GM12878 (cell line): ENCODE data around the gene ZNF823. TPM values are rescaled to one million over a fixed set of nuclear protein-coding genes. Genes with fewer than 3 reads are reported as not detected.

Experiments
- ATAC-seq: fragments of 200-7000 bp; cut with Tn5 transposase; 3 replicates; pipeline ENCODE4 v1.9.1; 2020; ENCODE audit warnings: mild to moderate bottlenecking, moderate library complexity
- BruUV-seq: library from RNA; stranded (reverse); fragments of 400-500 nt; replicated peaks from 2 replicates; lab custom pipeline; 2021; lab: Mats Ljungman, UMichigan
- CTCF ChIA-PET: fragments of 300-600 bp; sonication (Branson Sonifier 250); formaldehyde crosslinking; extraction: SDS; loops from one replicate; lab custom pipeline; 2021; ENCODE audit warnings: inconsistent platforms; lab: Yijun Ruan, JAX
- POLR2A ChIA-PET: fragments of 350-600 bp; formaldehyde crosslinking; extraction: SDS; loops from one replicate; lab custom pipeline; 2021; ENCODE audit warnings: inconsistent platforms; lab: Charles Lee
- RAD21 ChIA-PET: fragments of 300-600 bp; sonication (Branson Sonifier 250); formaldehyde crosslinking; loops from one replicate; lab custom pipeline; 2023; ENCODE audit warnings: antibody characterized with exemption; ENCODE audit not compliant: unreplicated experiment; lab: Charles Lee
- SMC1A ChIA-PET: fragments of 300-600 bp; sonication (Branson Sonifier 250); formaldehyde crosslinking; loops from one replicate; lab custom pipeline; 2023; ENCODE audit not compliant: unreplicated experiment, uncharacterized antibody; lab: Charles Lee
- DNase-seq: peaks from one replicate; pipeline ENCODE4 v3.0.0-alpha.2; 2011; ENCODE audit warnings: low read depth, low spot score
- FAIRE-seq: peaks from 3 replicates; lab custom pipeline; 2011; peaks lifted over from hg19 to GRCh38; lab: Jason Lieb, UNC
- H2AFZ ChIP-seq: 2 replicates; pipeline ENCODE4 v1.6.0; 2011; ENCODE audit warnings: low read depth, low read length, control low read depth; ENCODE audit not compliant: control insufficient read depth
- H3K27ac ChIP-seq: 2 replicates; pipeline ENCODE4 v1.5.1; 2011; ENCODE audit warnings: control low read depth; ENCODE audit not compliant: control insufficient read depth, insufficient read depth
- H3K27me3 ChIP-seq, 2 experiments: replicated peaks in 1 of 2; 2 replicates each; pipeline versions ENCODE4 v1.6.0 to v1.6.1; 2011; ENCODE audit warnings: low read length in 1 of 2; ENCODE audit not compliant: control insufficient read depth in 2 of 2, insufficient read depth in 2 of 2
- H3K36me3 ChIP-seq, 2 experiments: 2 replicates each; pipeline ENCODE4 v1.5.1; 2011; ENCODE audit warnings: low read length in 1 of 2; ENCODE audit not compliant: control insufficient read depth in 2 of 2, insufficient read depth in 2 of 2
- H3K4me1 ChIP-seq: 2 replicates; pipeline ENCODE4 v1.6.1; 2011; ENCODE audit warnings: mild to moderate bottlenecking, low read length, moderate library complexity, mixed read lengths; ENCODE audit not compliant: control insufficient read depth, insufficient read depth
- H3K4me2 ChIP-seq: 2 replicates; pipeline ENCODE4 v1.6.0; 2011; ENCODE audit warnings: control low read depth; ENCODE audit not compliant: control insufficient read depth, insufficient read depth
- H3K4me3 ChIP-seq: fragments of 200-600 bp; sonication (generic); 2 replicates; pipeline ENCODE4 v1.5.1; 2016
- H3K79me2 ChIP-seq: 2 replicates; pipeline ENCODE4 v1.6.0; 2011; ENCODE audit warnings: low read length; ENCODE audit not compliant: control insufficient read depth, insufficient read depth
- H3K9ac ChIP-seq: 2 replicates; pipeline ENCODE4 v1.8.0; 2011; ENCODE audit warnings: low read length, control low read depth, mixed read lengths; ENCODE audit not compliant: control insufficient read depth, insufficient read depth
- H3K9me3 ChIP-seq: replicated peaks from 3 replicates; pipeline ENCODE4 v1.5.1; 2011; ENCODE audit warnings: mild to moderate bottlenecking, low read length; ENCODE audit not compliant: control insufficient read depth, insufficient read depth
- H4K20me1 ChIP-seq: 2 replicates; pipeline ENCODE4 v1.6.0; 2011; ENCODE audit not compliant: control insufficient read depth, insufficient read depth
- BACH1 ChIP-seq: fragments of 450-650 bp; IDR thresholded peaks from 2 replicates; pipeline ENCODE4 v1.6.1; 2017; ENCODE audit warnings: mild to moderate bottlenecking, borderline replicate concordance
- BCL11A ChIP-seq: IDR thresholded peaks from 2 replicates; pipeline ENCODE4 v1.6.1; 2011; ENCODE audit warnings: low read depth, low read length
- BHLHE40 ChIP-seq, 2 experiments: fragments of 450-650 bp in 1 of 2; IDR thresholded peaks; 2 replicates each; pipeline ENCODE4 v1.6.1; 2011 to 2017; ENCODE audit warnings: low read depth in 2 of 2, borderline replicate concordance in 1 of 2, improper control_type of control experiment in 1 of 2, low read length in 1 of 2, mild to moderate bottlenecking in 1 of 2
- GATAD2B ChIP-seq: fragments of 450-650 bp; conservative IDR thresholded peaks from 2 replicates; pipeline ENCODE4 v1.6.1; 2017; ENCODE audit warnings: low read depth, mild to moderate bottlenecking, moderate library complexity
- IKZF2 ChIP-seq, 2 experiments: fragments of 450-650 bp; IDR thresholded peaks; 2 replicates each; pipeline ENCODE4 v1.6.1; 2017; ENCODE audit warnings: mild to moderate bottlenecking in 2 of 2, moderate library complexity in 2 of 2
- LARP7 ChIP-seq: fragments of 450-650 bp; IDR thresholded peaks from 2 replicates; pipeline ENCODE4 v1.6.1; 2017; ENCODE audit warnings: mild to moderate bottlenecking
- MEF2B ChIP-seq: fragments of 450-650 bp; IDR thresholded peaks from 2 replicates; pipeline ENCODE4 v1.6.1; 2018; ENCODE audit warnings: mild to moderate bottlenecking, moderate library complexity; ENCODE audit not compliant: partially characterized antibody, poor library complexity, severe bottlenecking
- MTA2 ChIP-seq: fragments of 450-650 bp; IDR thresholded peaks from 2 replicates; pipeline ENCODE4 v1.6.1; 2016; ENCODE audit warnings: low read depth, mild to moderate bottlenecking, moderate library complexity
- MXI1 ChIP-seq: fragments of 150-350 bp; IDR thresholded peaks from 2 replicates; pipeline ENCODE4 v1.6.1; 2011; ENCODE audit warnings: low read depth, mild to moderate bottlenecking, inconsistent platforms, low read length, improper control_type of control experiment
- NR2C1 ChIP-seq: fragments of 450-650 bp; IDR thresholded peaks from 2 replicates; pipeline ENCODE4 v1.6.1; 2017; ENCODE audit warnings: antibody characterized with exemption, mild to moderate bottlenecking, moderate library complexity
- POLR2A ChIP-seq: IDR thresholded peaks from 2 replicates; pipeline ENCODE4 v1.6.1; 2011; ENCODE audit warnings: low read depth, mild to moderate bottlenecking, low read length
- POU2F2 ChIP-seq: IDR thresholded peaks from 3 replicates; pipeline ENCODE4 v1.6.1; 2011; ENCODE audit warnings: low read depth, mild to moderate bottlenecking, low read length, borderline replicate concordance
- SMARCA5 ChIP-seq: fragments of 450-650 bp; IDR thresholded peaks from 2 replicates; pipeline ENCODE4 v1.6.1; 2017; ENCODE audit warnings: mild to moderate bottlenecking
- SPI1 ChIP-seq: IDR thresholded peaks from 2 replicates; pipeline ENCODE4 v1.6.1; 2011; ENCODE audit warnings: low read depth, mild to moderate bottlenecking, low read length, moderate library complexity, borderline replicate concordance; ENCODE audit not compliant: insufficient read depth
- ZNF687 ChIP-seq: fragments of 450-650 bp; IDR thresholded peaks from 2 replicates; pipeline ENCODE4 v1.6.1; 2017; ENCODE audit warnings: mild to moderate bottlenecking, moderate library complexity
- WGBS: methylation state at CpG from one replicate; pipeline ENCODE4 v1.1.6; 2016; ENCODE audit warnings: low lambda C conversion rate; ENCODE audit not compliant: insufficient replicate concordance, insufficient coverage; ENCODE audit errors: missing lambda C conversion rate; 5-methylcytosine and 5-hydroxymethylcytosine counted together
- in situ Hi-C: fragments of 300-500 bp; cut with MboI; formaldehyde crosslinking; loops from 9 replicates; pipeline ENCODE4 v1.14.3; 2018; ENCODE audit warnings: mixed read lengths
- intact Hi-C: fragments of 100-400 bp; cut with micrococcal nuclease; formaldehyde crosslinking; loops from one replicate; pipeline ENCODE4 v1.14.2; 2022; ENCODE audit not compliant: unreplicated experiment
- polyA plus RNA-seq, 11 experiments: library from polyadenylated mRNA; depleted of rRNA in 4 of 11; unstranded in 6 of 11; stranded (reverse) in 5 of 11; fragments of >200 nt; fragmentation: Nextera tagmentation in 4 of 11; fragmentation: Illumina TruSeq in 1 of 11; extraction: Ambion mirVana in 4 of 11; extraction: Trizol in 1 of 11; gene quantifications; 1 replicate in 1 of 11; 2 replicates in 10 of 11; pipeline versions ENCODE4 v1.2.1 to v1.2.3, GENCODE V29; 2011 to 2016; ENCODE audit warnings: inconsistent platforms in 2 of 11, missing spikeins in 2 of 11, low read depth in 1 of 11
- total RNA-seq, 4 experiments: library from RNA; depleted of rRNA in 3 of 4; stranded (reverse); fragments of >200 nt in 3 of 4; fragmentation: Illumina TruSeq in 1 of 4; extraction: Trizol in 1 of 4; gene quantifications; 2 replicates each; pipeline versions ENCODE4 v1.2.1 to v1.2.3, GENCODE V29; 2013 to 2021
- TF ChIP-seq, protein P1 (sequence below): fragments of 450-650 bp; conservative IDR thresholded peaks from 2 replicates; pipeline ENCODE4 v1.6.1; 2017; ENCODE audit warnings: mild to moderate bottlenecking, moderate library complexity

Gene ZNF823
- total and polyA plus RNA-seq, 10 of the 15 experiments (the other 5 are each of a cell fraction or from before 2014, with no cell fraction given): 3.3 to 8.0 (median 4.5) TPM

DNA sequence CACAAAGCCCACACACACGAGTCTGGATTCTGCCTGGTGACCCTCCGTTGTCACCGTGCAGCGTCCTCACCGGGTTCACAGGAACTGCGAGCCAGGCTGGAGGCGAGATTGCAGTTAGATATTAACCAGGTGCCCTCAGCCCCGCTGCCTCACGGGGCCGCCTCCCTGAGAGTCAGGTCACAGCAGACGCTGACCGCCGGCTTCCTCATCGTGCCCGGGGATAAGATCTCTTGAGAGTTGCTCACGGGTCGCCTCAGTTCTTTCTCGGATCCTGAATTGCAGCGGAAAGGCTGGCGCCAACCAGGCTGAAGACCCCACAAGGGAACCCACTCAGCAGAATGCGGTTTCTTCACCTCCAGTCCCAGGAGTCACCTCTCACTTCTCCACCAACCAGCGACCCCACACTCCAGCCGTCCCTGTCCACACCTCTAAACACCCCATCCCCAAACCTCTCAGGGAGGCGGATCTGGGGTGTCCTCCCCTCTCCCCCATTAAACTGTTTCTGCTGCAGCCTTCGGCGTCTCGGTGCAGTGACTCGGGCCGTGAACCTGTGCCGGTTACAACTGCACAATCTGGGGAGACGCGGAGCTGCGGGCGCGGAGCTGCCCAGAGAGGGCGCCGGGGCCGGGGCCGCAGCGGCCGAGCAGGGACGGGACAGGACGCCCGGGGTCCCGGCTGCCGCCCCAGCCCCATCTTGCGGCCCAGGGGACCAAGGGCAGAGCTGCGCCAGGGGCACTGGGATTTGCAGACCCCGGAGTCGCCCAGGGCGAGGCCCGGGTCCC lies 591 bp downstream of the ZNF823 start:
- in situ Hi-C loops (no loop called here), intact Hi-C loops (no loop called here)
- no peaks in the 10 kb centered on the region for H3K9me3 ChIP-seq
- no peaks in the 10 kb centered on the region for H4K20me1 ChIP-seq
- ChIA-PET SMC1A (interaction anchor here (1.0 to 1.6 kb wide), 2 partner anchors 29 to 31 kb away, joined by 3 to 4 read pairs; partner anchors contain the start of gene ZNF441), CTCF (no interaction called here), POLR2A (interaction anchor here (0.5 to 0.7 kb wide), 3 partner anchors 28 to 1539 kb away, joined by 3 to 8 read pairs (median 7); no protein-coding TSS in a partner anchor), RAD21 (interaction anchor here (0.5 kb wide), 1 partner anchor 168 kb away, joined by 3 read pairs; no protein-coding TSS in a partner anchor)
- ATAC-seq (peak; percentile 76), FAIRE-seq (no peak), DNase-seq (no peak)
- under 1% methylated on average over 45 of the region's 52 CpGs for WGBS
- H2AFZ ChIP-seq: peak overlapping the region; percentile 99
- no peaks in the 10 kb centered on the region for H3K27me3 ChIP-seq
- H3K4me3 ChIP-seq: peak overlapping the region; percentile 82
- H3K9ac ChIP-seq: peak overlapping the region; percentile 91
- H3K36me3 ChIP-seq: peaks cover 0 to 3% of the 10 kb centered on the region in 2 experiments; a peak in 1 of 4 replicates
- H3K27ac ChIP-seq: peak overlapping the region; percentile 83
- H3K4me2 ChIP-seq: peak overlapping the region; percentile 91
- no peaks in the 10 kb centered on the region; the same call in 1 of the 2 replicates for H3K4me1 ChIP-seq
- H3K79me2 ChIP-seq: peaks cover 11% of the 10 kb centered on the region
- TSS peak; percentile 84 for BruUV-seq
- TF ChIP-seq MXI1: 0 out of 2 replicates have a peak, but pooled peaks have one; percentile 61
- TF ChIP-seq MEF2B: peak; percentile 61
- TF ChIP-seq SMARCA5: peak; percentile 67; the same call in 1 of the 2 replicates
- no peak for TF ChIP-seq POU2F2
- 0 out of 2 replicates have a peak, but pooled peaks have one; percentile 6 for TF ChIP-seq SPI1
- TF ChIP-seq, protein P1, sequence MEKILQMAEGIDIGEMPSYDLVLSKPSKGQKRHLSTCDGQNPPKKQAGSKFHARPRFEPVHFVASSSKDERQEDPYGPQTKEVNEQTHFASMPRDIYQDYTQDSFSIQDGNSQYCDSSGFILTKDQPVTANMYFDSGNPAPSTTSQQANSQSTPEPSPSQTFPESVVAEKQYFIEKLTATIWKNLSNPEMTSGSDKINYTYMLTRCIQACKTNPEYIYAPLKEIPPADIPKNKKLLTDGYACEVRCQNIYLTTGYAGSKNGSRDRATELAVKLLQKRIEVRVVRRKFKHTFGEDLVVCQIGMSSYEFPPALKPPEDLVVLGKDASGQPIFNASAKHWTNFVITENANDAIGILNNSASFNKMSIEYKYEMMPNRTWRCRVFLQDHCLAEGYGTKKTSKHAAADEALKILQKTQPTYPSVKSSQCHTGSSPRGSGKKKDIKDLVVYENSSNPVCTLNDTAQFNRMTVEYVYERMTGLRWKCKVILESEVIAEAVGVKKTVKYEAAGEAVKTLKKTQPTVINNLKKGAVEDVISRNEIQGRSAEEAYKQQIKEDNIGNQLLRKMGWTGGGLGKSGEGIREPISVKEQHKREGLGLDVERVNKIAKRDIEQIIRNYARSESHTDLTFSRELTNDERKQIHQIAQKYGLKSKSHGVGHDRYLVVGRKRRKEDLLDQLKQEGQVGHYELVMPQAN: peak; percentile 81; the same call in 1 of the 2 replicates
- peak; percentile 15; the same call in 1 of the 2 replicates for TF ChIP-seq ZNF687
- peak in 1 of 2 experiments; percentile 29; a peak in 1 of 4 replicates for TF ChIP-seq BHLHE40 (IDR thresholded peaks at IDR 0.05; ENCODE audit: borderline replicate concordance in 1 of 2, low read depth in 2 of 2, low read length in 1 of 2)
- peak; percentile 23; the same call in 1 of the 2 replicates for TF ChIP-seq GATAD2B
- TF ChIP-seq NR2C1: 0 out of 2 replicates have a peak, but pooled peaks have one; percentile 24
- TF ChIP-seq IKZF2 (IDR thresholded peaks at IDR 0.05): 0 out of 4 replicates have a peak, but pooled peaks of 1 of the 2 experiments have one; percentile 14
- TF ChIP-seq BCL11A: 0 out of 2 replicates have a peak, but pooled peaks have one; percentile 3
- 0 out of 2 replicates have a peak, but pooled peaks have one; percentile 37 for TF ChIP-seq BACH1
- peak; percentile 58 for TF ChIP-seq LARP7
- TF ChIP-seq POLR2A: no peak
- TF ChIP-seq MTA2: peak; percentile 50; the same call in 1 of the 2 replicates
